NT2/D1 (cell line): ENCODE data around the gene MDM2.

Source experiments
- DNase-seq: peaks from one replicate; pipeline ENCODE4 v3.0.0-alpha.2; 2011; ENCODE audit warnings: low read depth, low spot score
- H3K27me3 ChIP-seq: 2 replicates; pipeline ENCODE4 v1.6.0; 2011; ENCODE audit warnings: mild to moderate bottlenecking; ENCODE audit not compliant: insufficient read length, insufficient read depth
- H3K36me3 ChIP-seq: 2 replicates; pipeline ENCODE4 v1.6.1; 2011; ENCODE audit warnings: mild to moderate bottlenecking, low read length, mixed read lengths; ENCODE audit not compliant: insufficient read depth, insufficient read length
- H3K4me1 ChIP-seq: 2 replicates; pipeline ENCODE4 v1.5.1; 2011; ENCODE audit not compliant: insufficient read depth, insufficient read length
- H3K4me3 ChIP-seq: 2 replicates; pipeline ENCODE4 v1.5.1; 2011; ENCODE audit warnings: low read depth; ENCODE audit not compliant: insufficient read length
- H3K9ac ChIP-seq: 2 replicates; pipeline ENCODE4 v1.6.0; 2011; ENCODE audit warnings: low read depth; ENCODE audit not compliant: insufficient read length
- H3K9me3 ChIP-seq: 2 replicates; pipeline ENCODE4 v1.5.1; 2011; ENCODE audit warnings: mild to moderate bottlenecking, low read length; ENCODE audit not compliant: insufficient read depth
- SUZ12 ChIP-seq: IDR thresholded peaks from 2 replicates; pipeline ENCODE4 v1.6.1; 2011; ENCODE audit not compliant: insufficient read length, insufficient read depth; ENCODE audit errors: extremely low read depth
- YY1 ChIP-seq: IDR thresholded peaks from 2 replicates; pipeline ENCODE4 v1.6.1; 2011; ENCODE audit not compliant: insufficient read length, insufficient read depth
- ZNF274 ChIP-seq: IDR thresholded peaks from 2 replicates; pipeline ENCODE4 v1.6.1; 2011; ENCODE audit warnings: mild to moderate bottlenecking, low read depth, low read length

The MDM2 gene

GRCh38 chr12:68896881-68897540 is 89.0 kb downstream of the MDM2 start:
- Histone ChIP-seq H3K9ac (no peak overlapping the region), H3K9me3 (no peaks in the 10 kb centered on the region), H3K27me3 (no peaks in the 10 kb centered on the region), H3K36me3 (no peaks in the 10 kb centered on the region), H3K4me3 (no peak overlapping the region), H3K4me1 (no peaks in the 10 kb centered on the region)
- no peak for DNase-seq
- TF ChIP-seq SUZ12 (no peak), YY1 (no peak), ZNF274 (no peak)

GRCh38 chr12:68899251-68899771 is 91.3 kb downstream of the MDM2 start:
- DNase-seq, result no peak
- Histone ChIP-seq H3K27me3 (no peaks in the 10 kb centered on the region), H3K9ac (no peak overlapping the region), H3K4me3 (no peak overlapping the region), H3K9me3 (no peaks in the 10 kb centered on the region), H3K36me3 (no peaks in the 10 kb centered on the region), H3K4me1 (no peaks in the 10 kb centered on the region)
- no peak for TF ChIP-seq YY1
- no peak for TF ChIP-seq ZNF274
- TF ChIP-seq SUZ12, result no peak

- no peak for TF ChIP-seq YY1
- Histone ChIP-seq H3K4me1 (no peaks in the 10 kb centered on the region), H3K4me3 (no peak overlapping the region), H3K9me3 (no peaks in the 10 kb centered on the region), H3K36me3 (no peaks in the 10 kb centered on the region), H3K27me3 (no peaks in the 10 kb centered on the region), H3K9ac (no peak overlapping the region)
- DNase-seq, result no peak
Measured at GRCh38 chr12:68900241-68900640, 92.3 kb downstream of the MDM2 start.
